ENCODE results near the gene CAPN11. TPM values are rescaled to one million over a fixed set of nuclear protein-coding genes. Genes with fewer than 3 reads are reported as not detected.
"Not testable (repeated sequence)": the region's sequence is repeated elsewhere in the genome, so short reads cannot be mapped to it uniquely, and the experiment has no call there.

Gene CAPN11
- polyA plus RNA-seq, 3 donors: 0.09 to 0.27 (median 0.13) TPM

DNA sequence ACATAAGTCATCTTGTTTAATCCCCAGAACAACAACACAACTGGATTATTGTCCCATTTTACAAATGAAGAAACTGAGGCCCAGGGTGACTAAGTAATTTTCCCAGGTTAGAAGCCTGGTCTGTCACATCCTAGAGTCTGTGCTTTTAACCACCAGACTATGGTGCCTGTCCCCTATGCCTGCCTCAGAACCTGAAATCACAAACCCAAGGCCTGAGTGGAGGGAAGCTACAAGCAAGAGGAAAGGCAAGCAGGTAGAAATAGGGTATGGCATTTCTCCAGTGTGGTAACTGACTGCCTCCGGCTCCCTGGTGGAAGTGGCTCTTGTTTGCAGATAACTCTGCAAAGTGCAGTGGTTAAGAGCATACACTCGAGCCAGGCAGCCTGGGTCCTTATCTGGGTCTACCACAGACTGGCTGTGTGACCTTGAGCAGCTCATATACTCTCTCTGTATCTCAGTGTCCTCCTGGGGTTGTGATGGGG, 28.7 kb upstream of the CAPN11 start:
- DNase-seq: no peak

DNA sequence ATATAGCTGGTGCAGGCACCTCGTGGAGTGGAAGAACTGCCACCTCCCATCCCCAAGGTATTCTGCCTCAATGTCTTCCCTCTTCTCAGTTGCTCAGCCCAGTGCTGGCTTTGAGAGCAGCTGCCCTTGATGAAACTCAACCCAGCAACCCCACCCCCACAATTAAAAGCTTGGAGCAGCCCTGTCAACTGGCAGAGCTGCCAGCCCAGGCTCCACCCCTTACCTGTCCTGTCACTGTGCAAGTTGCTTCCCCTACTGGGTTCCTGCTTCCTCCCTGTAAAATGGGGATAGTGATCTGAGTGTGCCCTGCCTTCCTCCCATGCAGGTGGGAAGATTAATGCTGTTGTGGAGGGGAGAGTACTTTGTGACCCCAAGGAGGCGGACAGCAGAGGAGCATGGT, 26.7 kb upstream of the CAPN11 start:
- DNase-seq: no peak

DNA sequence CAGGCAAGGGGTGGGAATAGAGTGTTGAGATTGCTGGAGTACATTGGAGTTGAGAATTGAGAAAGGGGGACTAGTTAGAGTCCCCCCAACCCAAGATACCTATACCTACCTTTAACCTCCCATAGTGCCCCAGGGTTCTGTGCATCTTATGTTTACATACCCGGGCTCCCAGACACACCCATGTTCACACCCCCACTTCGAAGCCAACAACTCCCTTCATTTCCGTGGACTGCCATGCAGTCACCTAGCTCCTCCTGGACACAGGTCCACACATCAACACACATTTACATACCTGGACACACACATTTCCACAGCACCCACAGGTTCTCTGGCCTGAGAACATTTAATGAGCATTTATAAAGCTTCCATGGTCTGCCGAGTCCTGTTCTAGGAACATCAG, 26.1 kb upstream of the CAPN11 start:
- no peak for DNase-seq

DNA sequence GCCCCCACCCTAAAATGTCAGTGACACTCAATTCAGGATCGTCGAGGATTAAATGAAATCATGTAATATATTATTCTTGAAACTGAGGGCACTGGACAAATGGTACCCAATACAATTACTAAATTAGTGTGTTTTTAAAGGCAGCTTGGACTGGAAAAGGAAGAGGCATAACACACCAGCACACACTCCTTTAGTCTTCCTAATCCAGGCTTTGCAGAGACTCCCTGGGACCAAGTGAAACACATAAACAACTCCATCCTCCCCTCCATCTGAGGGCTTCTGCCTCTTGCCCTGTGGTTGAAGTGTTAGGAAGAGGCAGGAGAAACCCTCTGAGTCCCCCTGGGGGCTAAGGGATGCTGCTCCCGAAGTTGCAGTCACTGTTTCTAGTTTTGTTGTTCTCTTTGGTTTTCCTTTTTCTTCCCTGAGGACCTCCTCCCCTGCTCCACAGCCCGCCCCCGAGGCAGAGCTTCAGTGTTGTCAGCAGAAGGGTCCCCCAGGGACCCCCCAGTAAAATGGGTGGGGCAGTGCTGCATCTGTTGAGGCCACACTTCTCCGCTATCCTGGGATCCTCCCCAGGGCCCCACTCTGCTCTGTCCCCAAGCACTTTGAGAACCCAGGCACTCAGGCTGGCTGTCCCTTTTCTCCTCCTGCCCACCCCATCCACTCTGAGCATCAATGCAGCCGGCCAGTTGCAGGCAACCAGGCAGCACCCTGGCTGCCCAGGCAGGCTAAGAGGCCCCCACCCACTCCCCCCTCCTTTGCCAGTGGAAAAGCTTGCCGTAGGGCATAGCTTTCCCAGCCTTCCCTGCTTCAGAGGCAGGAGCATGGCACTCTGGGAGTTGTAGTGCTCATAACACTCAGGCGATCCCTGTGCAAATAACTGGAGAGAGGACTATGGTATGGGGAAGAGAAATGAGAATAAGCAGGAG, 25.4 kb upstream of the CAPN11 start:
- DNase-seq: no peak

DNA sequence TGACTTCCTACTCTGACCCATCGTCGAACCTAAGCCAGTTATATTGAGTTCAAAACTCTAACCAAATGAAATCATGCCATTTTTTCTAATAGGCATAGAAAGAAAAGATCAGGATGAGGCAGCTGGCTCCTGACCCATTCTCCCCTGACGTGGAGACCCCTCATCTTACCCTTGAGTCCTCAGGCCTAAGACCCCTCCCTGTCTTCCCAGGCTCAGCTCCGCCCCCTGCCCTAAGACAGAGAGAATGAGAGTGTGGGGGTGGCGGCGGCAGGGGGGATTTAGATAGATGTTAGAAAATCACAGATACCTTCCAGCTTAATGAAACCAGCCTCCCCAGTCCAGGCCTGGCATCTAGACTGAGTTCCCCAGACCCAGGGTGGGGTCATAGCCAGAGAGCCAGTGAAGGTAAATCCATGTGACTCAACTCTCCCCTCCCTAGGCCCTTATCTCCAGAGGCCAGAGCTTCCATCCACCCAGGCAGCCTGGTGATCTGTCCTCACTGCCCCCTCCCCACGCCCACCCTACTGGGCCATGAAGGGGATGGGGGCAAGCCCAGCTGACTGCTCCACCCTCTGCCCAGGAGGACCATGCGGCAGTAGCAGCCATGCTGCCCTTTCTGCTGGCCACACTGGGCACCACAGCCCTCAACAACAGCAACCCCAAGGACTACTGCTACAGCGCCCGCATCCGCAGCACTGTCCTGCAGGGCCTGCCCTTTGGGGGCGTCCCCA, 24.5 kb upstream of the CAPN11 start:
- no peak for DNase-seq

DNA sequence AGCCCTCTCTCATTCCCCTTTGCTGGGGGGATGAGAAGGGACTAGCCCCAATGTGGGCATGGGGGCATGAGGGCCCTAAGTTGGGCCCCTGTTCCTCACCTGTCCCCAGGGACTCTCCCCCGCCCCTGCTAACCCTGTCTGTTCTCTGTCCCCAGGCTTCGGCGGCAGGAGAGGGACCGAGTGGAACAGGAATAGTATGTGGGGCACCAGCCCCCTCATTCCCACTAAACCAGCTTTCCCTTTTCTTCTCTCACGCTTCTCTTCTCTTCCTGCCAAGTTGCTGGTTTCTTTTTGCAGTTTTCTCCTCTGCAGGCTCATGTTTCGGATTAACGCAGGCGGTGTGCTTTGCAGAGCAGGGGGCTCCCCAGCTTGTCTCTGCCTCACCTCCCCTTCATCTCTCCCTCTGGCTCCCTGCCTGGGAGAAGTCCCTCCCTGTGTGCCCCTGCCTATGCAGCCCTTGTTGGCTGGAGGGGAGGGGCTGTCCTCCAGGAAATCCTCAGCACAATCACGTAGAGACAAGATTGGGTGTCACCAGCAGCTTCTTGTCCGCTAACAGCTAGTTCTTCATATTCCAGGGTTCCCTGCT, 23.4 kb upstream of the CAPN11 start:
- DNase-seq: peak; percentile 21

DNA sequence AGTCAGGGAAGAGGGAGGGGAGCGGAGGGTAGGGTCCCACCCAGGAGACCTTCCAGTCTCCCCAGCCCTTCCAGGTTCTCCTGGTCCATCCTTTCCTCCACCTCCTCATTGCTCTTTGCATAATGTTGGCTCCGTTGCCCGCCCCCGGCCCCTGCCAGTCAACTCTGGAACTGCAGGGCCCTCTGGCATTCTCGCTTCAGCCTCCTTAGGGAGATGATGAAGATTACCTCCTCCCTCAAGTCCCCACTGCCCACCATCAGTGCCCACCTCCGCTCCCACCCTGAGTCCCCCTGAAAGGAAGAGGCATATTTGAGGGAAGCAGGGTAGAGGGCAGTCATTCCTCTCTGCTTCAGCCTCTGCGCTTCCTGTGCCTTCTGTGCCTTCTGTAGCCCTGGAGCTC, 22.7 kb upstream of the CAPN11 start:
- DNase-seq: no peak

DNA sequence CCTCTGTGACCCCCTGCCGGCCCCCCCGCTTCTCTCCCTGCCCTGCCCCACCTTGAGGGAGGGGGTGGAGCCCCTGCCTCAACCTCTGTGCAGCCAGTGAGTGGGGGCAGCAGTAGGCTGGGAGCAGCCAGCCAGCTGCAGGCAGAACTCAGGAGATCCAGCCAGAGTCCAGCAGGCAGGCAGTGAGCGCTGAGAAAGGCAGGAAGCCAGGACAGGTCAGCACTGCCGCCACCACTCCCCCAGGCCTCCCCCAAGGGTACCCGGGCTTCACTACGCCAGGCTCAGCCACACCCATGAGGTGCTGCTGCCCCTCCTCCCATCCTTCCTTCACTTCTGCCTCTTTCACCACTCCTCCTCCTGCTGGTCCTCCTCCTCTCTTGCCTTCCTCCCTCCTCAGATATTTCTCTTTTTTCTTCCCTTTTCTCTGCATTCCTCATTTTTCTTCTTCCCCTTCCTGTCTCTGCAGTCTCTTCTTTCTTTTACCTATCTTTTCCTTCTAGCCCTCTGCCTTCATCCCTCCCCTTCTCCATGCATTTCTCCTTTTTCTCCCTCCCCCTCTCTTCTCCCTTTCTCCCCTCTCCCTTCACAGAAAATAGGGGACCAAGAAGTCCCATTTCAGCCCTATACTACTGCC, 19.8 kb upstream of the CAPN11 start:
- DNase-seq: no peak

DNA sequence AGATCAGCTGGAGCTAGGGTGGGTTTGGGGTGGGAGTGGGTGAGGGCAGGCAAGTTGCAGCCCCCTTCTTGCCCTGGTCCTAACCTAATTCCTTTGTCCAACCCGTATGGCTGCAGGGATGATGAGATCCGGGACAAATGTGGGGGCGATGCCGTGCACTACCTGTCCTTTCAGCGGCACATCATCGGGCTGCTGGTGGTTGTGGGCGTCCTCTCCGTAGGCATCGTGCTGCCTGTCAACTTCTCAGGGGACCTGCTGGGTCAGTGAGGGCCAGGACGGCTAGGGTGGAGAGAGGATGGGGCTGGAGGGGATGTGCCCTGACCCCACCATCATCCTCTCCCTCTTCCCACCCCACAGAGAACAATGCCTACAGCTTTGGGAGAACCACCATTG, 19.3 kb upstream of the CAPN11 start:
- DNase-seq: no peak

DNA sequence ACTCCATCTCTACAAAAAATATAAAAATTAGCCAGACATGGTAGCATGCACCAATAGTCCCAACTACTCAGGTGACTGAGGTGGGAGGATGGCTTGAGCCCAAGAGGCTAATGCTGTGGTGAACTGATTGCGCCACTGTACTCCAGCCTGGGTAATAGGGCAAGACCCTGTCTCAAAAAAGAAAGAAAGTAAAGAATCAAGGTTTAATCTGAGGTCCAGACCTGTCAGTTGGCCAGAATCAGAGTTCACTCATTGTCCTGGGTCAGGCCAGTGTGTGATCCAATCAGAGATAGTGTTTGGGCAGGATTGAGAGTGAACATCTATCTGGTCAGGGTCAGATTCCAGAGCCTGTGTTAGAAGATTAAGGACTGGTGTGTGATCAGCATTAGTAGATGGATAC, 15.8 kb upstream of the CAPN11 start:
- DNase-seq: no peak

DNA sequence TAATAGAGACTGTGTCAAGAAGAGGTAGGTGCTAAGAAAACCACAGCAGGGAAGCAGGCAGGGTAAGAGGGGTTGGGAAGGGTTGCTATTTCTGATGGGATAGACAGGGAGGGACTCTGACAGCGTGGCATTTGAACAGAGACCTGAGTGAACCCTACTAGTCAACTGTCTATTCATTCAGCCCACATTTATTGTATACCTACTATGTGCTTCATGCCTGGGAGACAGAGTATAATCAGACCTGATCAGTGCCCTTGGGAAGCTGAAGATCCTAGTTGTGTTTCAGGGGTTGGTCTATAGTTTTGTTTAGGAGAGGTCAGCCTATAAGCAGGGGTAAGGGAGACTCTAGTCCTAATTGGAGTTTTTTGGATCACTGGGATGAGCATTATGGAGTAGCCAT, 14.9 kb upstream of the CAPN11 start:
- DNase-seq: no peak

DNA sequence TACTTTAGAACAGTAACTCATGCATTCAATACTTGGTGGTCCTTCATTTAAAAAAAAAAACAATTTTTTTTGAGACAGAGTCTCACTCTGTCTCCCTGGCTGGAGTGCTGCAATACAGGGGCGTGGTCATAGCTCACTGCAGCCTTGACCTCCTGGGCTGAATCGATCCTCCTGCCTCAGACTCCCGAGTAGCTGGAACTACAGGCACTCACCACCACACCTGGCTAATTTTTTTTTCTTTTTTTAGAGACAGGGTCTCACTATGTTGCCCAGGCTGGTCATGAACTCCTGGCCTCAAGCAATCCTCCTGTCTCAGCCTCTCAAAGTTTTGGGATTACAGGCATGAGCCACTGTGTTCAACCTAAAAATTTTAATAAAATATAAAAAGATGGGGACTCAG, 14.1 kb upstream of the CAPN11 start:
- DNase-seq: not testable (repeated sequence)

DNA sequence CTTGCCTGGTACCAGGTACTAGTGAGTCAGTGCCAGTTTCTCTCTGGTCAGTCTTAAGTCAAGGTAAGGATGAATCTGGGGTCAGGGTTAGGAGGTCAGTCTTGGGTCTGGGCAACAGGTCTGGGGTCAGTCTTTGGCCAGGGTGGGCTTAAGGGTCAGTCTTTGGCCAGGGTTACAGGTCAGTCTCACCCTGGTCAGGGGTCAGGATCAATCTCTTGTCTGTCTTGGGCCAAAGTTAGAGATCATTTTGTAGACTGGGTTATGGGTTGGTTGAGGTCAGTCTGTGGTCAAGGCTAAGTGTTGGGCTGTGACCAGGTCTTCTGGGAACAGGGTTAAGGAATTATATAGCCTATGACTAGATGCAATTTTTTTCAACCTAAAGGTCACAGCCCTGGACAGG, 12.8 kb upstream of the CAPN11 start:
- no peak for DNase-seq

DNA sequence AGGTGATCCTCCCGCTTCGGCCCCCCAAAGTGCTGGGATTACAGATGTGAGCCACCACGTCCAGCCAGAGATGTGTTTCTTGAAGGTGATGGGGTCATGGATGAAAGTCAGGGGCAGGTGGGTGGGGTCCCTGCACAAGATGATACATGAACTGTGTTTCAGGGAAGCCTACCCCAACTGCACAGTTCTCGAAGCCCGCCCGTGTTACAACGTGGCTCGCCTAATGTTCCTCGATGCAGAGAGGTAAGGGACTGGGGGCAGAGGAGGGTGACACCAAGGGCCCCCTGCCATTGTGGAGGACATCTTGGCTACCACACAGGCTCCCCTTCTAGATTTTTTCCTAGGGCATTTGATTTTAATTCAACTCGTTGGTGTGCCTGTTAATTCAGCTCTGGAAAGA, 11.9 kb upstream of the CAPN11 start:
- no peak for DNase-seq

DNA sequence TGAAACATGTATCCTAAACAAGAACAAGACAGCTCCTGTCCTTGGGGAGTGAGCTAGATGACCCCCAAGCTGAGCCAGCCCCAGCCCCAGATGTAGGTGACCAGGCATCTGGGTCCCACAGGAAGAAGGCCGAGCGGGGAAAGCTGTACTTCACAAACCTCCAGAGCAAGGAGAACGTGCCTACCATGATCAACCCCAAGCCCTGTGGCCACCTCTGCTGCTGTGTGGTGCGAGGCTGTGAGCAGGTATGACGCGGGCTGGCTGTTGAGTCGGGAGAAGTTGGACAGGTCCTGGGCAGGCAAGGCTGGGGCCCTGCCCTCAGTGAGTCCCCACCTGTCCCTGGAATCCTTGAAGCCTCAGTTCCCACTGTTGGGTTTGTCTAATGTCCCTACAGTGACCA, 11.4 kb upstream of the CAPN11 start:
- DNase-seq: no peak

DNA sequence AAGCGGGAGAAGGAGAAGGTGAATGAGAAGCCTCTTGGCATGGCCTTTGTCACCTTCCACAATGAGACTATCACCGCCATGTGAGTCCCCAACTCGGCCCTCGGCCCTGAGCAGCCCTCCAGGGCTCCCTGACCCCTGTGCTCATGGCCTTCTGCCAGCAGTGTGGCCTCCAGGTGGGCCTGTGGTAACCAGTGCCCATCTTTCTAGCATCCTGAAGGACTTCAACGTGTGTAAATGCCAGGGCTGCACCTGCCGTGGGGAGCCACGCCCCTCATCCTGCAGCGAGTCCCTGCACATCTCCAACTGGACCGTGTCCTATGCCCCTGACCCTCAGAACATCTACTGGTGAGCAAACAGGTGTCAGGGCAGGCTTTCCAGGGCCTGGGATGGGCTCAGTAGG, 10.3 kb upstream of the CAPN11 start:
- DNase-seq: no peak

DNA sequence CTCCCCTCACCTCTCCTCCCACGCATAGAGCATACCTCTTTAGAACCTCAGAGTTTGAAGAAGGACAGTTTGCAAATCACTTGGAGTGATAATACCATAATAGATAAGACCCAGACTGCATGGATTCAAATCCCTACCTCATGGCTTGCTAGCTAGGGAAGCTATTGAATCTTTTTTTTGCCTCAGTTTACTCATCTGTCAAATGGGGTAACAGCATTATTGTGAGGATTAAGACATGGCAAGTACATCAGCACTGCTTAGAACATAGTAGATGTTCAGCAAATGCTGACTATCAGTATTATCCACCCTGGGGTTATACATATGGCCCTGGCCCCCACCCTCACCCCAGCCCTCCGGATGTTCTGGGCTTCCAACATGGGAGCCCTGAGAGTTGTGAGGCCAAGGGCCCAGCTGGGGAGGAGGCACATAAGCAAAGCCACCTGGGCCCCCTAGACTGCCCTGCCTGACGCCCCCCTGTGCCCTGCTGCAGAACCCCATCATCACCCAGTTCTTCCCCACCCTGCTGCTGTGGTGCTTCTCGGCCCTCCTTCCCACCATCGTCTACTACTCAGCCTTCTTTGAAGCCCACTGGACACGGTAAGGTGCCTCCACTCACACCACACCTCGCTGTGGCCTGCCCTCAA, 9.1 kb upstream of the CAPN11 start:
- DNase-seq: no peak

DNA sequence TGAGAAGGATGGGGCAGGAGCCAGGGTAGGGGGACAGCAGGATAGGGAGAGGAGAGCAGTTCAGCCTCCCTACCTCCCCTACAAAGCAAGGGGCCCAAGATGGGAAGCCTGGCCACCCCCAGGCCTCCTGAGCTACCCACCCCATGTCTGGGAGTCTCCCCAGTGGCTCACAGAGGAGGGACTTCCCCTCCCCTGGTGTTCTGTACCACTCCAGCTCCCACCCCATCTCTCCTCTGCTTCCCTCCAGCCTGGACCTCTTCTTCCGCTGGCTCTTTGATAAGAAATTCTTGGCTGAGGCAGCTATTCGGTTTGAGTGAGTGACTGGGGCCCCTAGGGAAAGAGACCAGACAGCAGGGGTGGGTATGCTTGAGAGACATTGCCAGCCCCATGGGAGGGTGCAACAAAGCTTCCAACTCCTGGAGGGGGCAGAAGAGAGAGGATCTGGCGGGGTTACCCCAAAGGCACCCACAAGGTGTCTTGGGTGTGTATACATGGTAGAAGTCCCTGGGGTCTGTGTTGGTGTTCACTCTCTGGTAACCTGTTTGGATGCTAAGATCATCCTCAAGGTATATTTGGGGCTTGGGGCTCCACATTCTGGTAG, 8.2 kb upstream of the CAPN11 start:
- no peak for DNase-seq

DNA sequence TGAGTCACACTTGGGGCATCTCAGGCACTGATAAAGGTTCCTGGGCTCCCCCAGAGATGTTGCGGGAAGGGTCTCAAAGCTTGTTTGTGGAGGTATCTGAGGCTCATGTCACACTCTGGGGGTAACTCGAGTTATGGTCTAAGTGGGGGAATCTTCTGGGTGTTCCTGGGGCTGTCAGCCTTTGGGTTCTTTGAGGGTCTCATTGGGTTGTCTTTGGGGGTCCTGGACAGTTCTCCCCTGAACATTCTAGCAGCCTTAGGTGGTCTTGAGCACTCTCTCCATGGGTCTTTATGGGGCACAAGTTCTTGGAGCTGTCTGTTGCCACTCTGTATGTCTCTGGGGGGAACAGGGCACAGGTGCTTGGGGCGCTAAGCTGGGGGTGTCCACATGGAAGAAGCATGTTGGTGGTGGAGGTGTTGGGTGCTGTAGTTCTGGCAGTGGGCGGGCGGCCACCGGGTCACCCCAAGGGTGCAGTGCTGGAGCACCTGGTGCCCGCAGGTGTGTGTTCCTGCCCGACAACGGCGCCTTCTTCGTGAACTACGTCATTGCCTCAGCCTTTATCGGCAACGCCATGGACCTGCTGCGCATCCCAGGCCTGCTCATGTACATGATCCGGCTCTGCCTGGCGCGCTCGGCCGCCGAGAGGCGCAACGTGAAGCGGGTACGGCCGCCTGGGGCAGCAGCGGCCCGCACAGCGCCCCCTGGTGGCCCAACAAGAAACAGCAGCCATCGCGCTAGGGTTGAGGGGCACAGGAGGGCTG, 7.1 kb upstream of the CAPN11 start:
- peak; percentile 41 for DNase-seq

DNA sequence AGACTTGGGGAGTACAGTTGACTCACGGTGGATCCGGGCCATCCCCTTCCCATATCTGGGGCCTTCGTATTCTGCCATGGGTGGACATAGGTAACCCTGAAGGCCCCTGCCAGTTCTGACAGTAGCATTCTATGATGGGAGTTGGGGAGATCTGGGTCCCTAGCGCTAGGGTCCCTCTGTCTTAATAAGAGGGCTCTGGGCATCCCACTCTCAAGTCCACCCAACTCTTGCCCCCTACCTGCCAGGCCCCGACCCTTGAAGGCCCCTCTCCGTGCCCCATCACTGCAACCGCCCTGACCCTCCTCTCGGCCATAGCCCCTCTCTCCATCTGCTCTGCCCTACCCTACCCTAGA, 6.5 kb upstream of the CAPN11 start:
- DNase-seq: no peak

DNA sequence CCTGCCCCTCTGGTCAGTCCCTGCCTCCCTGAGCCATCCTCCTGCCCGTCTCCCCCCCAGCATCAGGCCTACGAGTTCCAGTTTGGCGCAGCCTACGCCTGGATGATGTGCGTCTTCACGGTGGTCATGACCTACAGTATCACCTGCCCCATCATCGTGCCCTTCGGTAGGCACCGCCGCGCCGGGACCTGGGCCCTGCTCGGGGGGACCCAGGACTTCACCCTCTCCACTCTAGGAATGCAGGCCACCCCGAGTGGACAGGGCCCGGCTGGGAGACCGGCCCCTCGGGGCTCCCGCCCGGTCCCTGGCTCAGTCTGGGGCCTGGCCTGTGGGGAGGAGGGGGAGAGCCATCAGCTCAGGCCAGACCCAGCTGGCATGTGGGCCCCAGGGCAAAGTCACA, 6.1 kb upstream of the CAPN11 start:
- DNase-seq: no peak
